DND-41 (cell line): ENCODE measurements around the gene PRR14.

ENCODE experiments used
- ATAC-seq: fragments of 200-7000 bp; cut with Tn5 transposase; 3 replicates; pipeline ENCODE4 v1.9.1; 2021; ENCODE audit warnings: low read depth; ENCODE audit not compliant: insufficient read depth
- DNase-seq: peaks from one replicate; pipeline ENCODE4 v3.0.0-alpha.2; 2020
- H2AFZ ChIP-seq: 2 replicates; pipeline ENCODE4 v1.6.0; 2012; ENCODE audit warnings: low read depth, low read length
- H3K27ac ChIP-seq: 2 replicates; pipeline ENCODE4 v1.5.1; 2012; ENCODE audit warnings: low read length, inconsistent platforms
- H3K27me3 ChIP-seq: fragments of 200-600 bp; sonication (generic); 2 replicates; pipeline ENCODE4 v1.6.0; 2012; ENCODE audit warnings: low read length, mild to moderate bottlenecking, inconsistent platforms; ENCODE audit not compliant: insufficient read depth, poor library complexity
- H3K36me3 ChIP-seq: 2 replicates; pipeline ENCODE4 v1.5.1; 2012; ENCODE audit warnings: low read length, inconsistent platforms; ENCODE audit not compliant: insufficient read depth
- H3K4me1 ChIP-seq: 2 replicates; pipeline ENCODE4 v1.5.1; 2012; ENCODE audit warnings: mild to moderate bottlenecking, low read length; ENCODE audit not compliant: insufficient read depth
- H3K4me2 ChIP-seq: 2 replicates; pipeline ENCODE4 v1.6.0; 2012; ENCODE audit warnings: mild to moderate bottlenecking, moderate library complexity, low read length, inconsistent platforms; ENCODE audit not compliant: insufficient read depth
- H3K4me3 ChIP-seq, 2 experiments: fragments of 200-600 bp in 1 of 2; shearing (Covaris generic) in 1 of 2; 2 replicates each; pipeline ENCODE4 v1.5.1; 2012 to 2016; ENCODE audit warnings: inconsistent platforms in 2 of 2, low read length in 2 of 2, mild to moderate bottlenecking in 2 of 2, low read depth in 1 of 2, moderate library complexity in 1 of 2
- H3K79me2 ChIP-seq: 2 replicates; pipeline ENCODE4 v1.6.0; 2012; ENCODE audit warnings: low read length, inconsistent platforms; ENCODE audit not compliant: insufficient read depth
- H3K9ac ChIP-seq: 2 replicates; pipeline ENCODE4 v1.6.0; 2012; ENCODE audit warnings: low read depth, mild to moderate bottlenecking, inconsistent platforms, low read length, moderate library complexity
- H3K9me3 ChIP-seq: 2 replicates; pipeline ENCODE4 v1.5.1; 2012; ENCODE audit warnings: low read length, moderate library complexity, mild to moderate bottlenecking, inconsistent platforms; ENCODE audit not compliant: insufficient read depth, severe bottlenecking
- H4K20me1 ChIP-seq: 2 replicates; pipeline ENCODE4 v1.6.0; 2012; ENCODE audit warnings: low read length; ENCODE audit not compliant: insufficient read depth
- EZH2 ChIP-seq: IDR thresholded peaks from 3 replicates; pipeline ENCODE4 v1.6.1; 2012; ENCODE audit warnings: borderline replicate concordance, low read depth, mild to moderate bottlenecking, moderate library complexity, low read length, inconsistent platforms; ENCODE audit not compliant: severe bottlenecking
- TF ChIP-seq, protein P1 (sequence below): IDR thresholded peaks from 2 replicates; pipeline ENCODE4 v1.5.1; 2012; ENCODE audit warnings: borderline replicate concordance, low read length, moderate library complexity, mild to moderate bottlenecking; ENCODE audit not compliant: poor library complexity, severe bottlenecking; ENCODE audit errors: extremely low read depth

The PRR14 gene

DNA sequence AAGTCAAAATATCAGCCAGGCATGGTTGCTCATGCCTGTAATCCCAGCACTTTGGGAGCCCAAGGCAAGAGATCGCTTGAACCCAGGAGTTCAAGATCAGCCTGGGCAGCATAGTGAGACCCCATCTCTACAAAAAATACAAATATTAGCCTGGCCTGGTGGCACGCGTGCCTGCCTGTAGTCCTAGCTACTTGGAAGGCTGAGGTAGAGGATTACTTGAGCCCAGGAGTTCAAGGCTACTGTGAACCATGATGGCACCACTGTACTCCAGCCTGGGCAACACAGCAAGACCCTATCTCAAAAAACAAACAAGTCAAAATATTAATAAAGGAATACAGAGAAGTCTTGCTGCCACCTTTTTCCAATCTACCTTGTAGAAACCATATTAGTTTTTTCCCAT, 44.8 kb upstream of the PRR14 start:
- Histone ChIP-seq H3K36me3 (peaks cover 63% of the 10 kb centered on the region), H3K27me3 (no peaks in the 10 kb centered on the region), H3K4me1 (peaks cover 25% of the 10 kb centered on the region), H3K9me3 (no peaks in the 10 kb centered on the region), H3K4me3 (no peak overlapping the region), H3K9ac (no peak overlapping the region), H4K20me1 (peaks cover 7% of the 10 kb centered on the region; the same call in 1 of the 2 replicates), H3K27ac (no peak overlapping the region), H2AFZ (no peak overlapping the region), H3K4me2 (no peak overlapping the region), H3K79me2 (peaks cover 41% of the 10 kb centered on the region)
- ATAC-seq (no peak), DNase-seq (no peak)
- TF ChIP-seq, protein P1, sequence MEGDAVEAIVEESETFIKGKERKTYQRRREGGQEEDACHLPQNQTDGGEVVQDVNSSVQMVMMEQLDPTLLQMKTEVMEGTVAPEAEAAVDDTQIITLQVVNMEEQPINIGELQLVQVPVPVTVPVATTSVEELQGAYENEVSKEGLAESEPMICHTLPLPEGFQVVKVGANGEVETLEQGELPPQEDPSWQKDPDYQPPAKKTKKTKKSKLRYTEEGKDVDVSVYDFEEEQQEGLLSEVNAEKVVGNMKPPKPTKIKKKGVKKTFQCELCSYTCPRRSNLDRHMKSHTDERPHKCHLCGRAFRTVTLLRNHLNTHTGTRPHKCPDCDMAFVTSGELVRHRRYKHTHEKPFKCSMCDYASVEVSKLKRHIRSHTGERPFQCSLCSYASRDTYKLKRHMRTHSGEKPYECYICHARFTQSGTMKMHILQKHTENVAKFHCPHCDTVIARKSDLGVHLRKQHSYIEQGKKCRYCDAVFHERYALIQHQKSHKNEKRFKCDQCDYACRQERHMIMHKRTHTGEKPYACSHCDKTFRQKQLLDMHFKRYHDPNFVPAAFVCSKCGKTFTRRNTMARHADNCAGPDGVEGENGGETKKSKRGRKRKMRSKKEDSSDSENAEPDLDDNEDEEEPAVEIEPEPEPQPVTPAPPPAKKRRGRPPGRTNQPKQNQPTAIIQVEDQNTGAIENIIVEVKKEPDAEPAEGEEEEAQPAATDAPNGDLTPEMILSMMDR = no peak
- no peak for TF ChIP-seq EZH2

DNA sequence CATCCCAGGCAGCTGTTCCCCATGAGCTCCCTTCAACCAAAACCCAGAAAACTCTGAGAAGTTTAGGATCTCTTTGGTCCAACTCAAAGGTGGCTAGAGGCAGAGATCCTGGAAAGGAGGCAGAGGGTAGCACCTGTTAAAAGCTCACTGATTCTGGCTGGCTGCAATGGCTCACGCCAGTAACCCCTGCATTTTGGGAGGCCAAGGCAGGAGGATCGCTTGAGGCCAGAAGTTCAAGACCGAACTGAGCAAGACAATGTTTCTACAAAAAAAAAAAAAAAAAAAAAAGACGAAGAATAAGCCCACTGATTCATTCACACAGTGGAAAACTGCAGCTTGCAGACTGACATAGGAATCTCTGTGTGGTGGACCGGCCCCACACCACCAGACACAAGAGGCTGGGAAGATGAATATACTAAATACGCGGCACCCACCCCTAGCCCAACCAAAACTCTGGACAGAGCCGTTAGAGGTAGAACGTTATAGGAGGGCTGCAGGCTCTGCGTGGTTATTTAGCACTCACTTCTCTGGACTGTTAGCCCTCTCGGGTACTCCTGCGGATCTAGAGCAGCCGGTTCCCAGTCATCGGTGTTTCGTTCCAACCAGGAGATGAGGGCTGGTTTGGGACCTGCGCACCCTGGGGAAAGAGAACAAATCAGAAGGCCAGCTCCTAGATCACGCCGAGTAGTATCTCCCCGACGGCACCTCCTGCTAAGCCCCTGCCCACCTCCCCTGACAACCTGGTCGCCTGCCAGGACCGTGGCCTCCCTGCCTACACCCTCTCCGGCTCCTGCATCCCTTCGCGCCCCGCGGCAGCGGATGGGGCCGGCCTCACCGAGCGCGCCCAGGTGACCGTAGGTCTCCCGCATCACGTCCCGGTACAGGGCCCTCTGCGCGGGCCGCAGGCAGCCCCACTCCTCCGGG, 41.5 kb upstream of the PRR14 start:
- Histone ChIP-seq H3K36me3 (peaks cover 41% of the 10 kb centered on the region), H3K4me2 (peak overlapping the region; percentile 85), H3K27me3 (no peaks in the 10 kb centered on the region), H2AFZ (peak overlapping the region; percentile 77), H3K9me3 (no peaks in the 10 kb centered on the region), H3K9ac (peak overlapping the region; percentile 86), H3K27ac (peak overlapping the region; percentile 94), H3K4me1 (peaks cover 31% of the 10 kb centered on the region), H3K79me2 (peaks cover 39% of the 10 kb centered on the region), H4K20me1 (0 out of 2 replicates have a peak, but pooled peaks cover 1% of the 10 kb centered on the region), H3K4me3 (peak overlapping the region; percentile 71 to 92)
- ATAC-seq = peak; percentile 41
- TF ChIP-seq, protein P1 = no peak
- no peak for TF ChIP-seq EZH2
- peak; percentile 52 for DNase-seq

DNA sequence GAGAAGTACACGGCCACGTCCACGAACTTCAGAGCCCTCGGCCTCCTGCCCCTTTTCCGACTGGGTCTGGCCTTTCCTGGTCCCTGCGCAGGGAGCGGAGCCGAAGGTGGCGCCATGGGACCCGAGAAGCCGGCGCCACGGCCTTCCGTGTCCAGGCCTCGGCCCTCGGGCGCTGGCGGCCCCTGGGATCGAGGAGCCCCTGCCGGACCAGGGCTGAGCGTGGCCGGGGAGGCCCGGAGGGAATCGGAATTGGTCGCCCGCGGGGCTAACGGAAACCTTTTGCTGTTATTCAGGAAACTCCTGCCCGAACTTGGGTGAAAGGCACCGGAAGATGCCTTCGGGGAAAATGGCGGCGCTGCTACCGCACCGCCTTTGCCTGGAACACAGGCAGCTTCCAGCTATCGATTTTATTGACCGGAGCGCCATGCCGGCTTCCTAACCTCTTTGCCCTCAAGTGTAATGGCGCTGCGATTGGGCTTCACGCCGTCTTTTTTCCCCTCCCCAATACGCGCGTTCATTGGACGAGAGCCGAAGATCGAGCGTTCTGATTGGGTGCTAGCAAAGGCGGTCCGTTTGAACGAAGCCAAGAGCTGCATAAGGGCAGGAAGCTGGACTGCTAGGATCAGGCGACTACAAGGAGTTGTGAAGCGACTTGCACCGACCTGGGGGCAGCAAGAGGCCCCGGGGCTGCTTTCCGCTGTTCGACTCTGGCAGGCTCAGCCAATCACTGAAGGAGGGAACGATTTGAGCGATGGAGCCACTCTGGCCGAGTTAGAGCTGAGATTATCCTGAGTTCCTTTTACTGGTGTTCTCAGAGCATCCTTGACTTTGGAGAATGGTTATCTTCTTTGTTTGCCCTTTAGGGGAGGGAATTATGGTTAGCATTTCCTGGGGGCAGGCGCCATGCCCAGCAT, 40.6 kb upstream of the PRR14 start, which contains the start of gene ZNF689:
Gene ZNF689, minus strand, starts transcription at position 464 of the 914 bp plus-strand sequence. Its CDS starts 348 bp downstream, at position 116.
- peak within 1 kb of the TSS; percentile 86 for H3K9ac ChIP-seq
- peak within 1 kb of the TSS; percentile 85 for H3K4me2 ChIP-seq
- H3K79me2 ChIP-seq = peaks cover 37% of the 10 kb centered on the region
- H3K4me3 ChIP-seq = peak within 1 kb of the TSS; percentile 71 to 92
- H4K20me1 ChIP-seq = no peaks in the 10 kb centered on the region
- H3K36me3 ChIP-seq = peaks cover 32% of the 10 kb centered on the region
- no peaks in the 10 kb centered on the region for H3K27me3 ChIP-seq
- DNase-seq (peak; percentile 97), ATAC-seq (peak; percentile 92)
- no peaks in the 10 kb centered on the region for H3K9me3 ChIP-seq
- peak within 1 kb of the TSS; percentile 94 for H3K27ac ChIP-seq
- H3K4me1 ChIP-seq = peaks cover 31% of the 10 kb centered on the region
- TF ChIP-seq, protein P1 = peak; percentile 23
- no peak for TF ChIP-seq EZH2
- H2AFZ ChIP-seq = peak within 1 kb of the TSS; percentile 83
